Nephron progenitor cell (in vitro differentiated cells): ENCODE measurements around the gene TAS2R16.

Experiments used
- DNase-seq: peaks from one replicate; pipeline ENCODE4 v3.0.0; 2021
- H3K27ac Mint-ChIP-seq: 2 replicates; pipeline ENCODE4 v1.8.0; 2021; ENCODE audit warnings: mild to moderate bottlenecking, moderate library complexity, mixed read lengths
- H3K27me3 Mint-ChIP-seq: 2 replicates; pipeline ENCODE4 v1.8.0; 2021; ENCODE audit warnings: mild to moderate bottlenecking, low read depth, mixed read lengths; ENCODE audit not compliant: poor library complexity
- H3K36me3 Mint-ChIP-seq: 2 replicates; pipeline ENCODE4 v1.8.0; 2021; ENCODE audit warnings: low read depth, mixed read lengths
- H3K4me1 Mint-ChIP-seq: 2 replicates; pipeline ENCODE4 v1.8.0; 2021; ENCODE audit warnings: mixed read lengths
- H3K4me3 Mint-ChIP-seq: 2 replicates; pipeline ENCODE4 v1.8.0; 2021; ENCODE audit warnings: mild to moderate bottlenecking, moderate library complexity, mixed read lengths
- H3K9me3 Mint-ChIP-seq: 2 replicates; pipeline ENCODE4 v1.8.0; 2021; ENCODE audit warnings: mild to moderate bottlenecking, moderate library complexity, mixed read lengths
- TF ChIP-seq, protein P1 (sequence below): fragments of 200-600 bp; sonication (generic); IDR thresholded peaks from 2 replicates; pipeline ENCODE4 v1.5.0; 2021; ENCODE audit warnings: antibody characterized with exemption

The TAS2R16 gene

GRCh38 chr7:123028339-123028738 is 32.8 kb upstream of the TAS2R16 start:
- Mint-ChIP-seq H3K4me1 (no peaks in the 10 kb centered on the region), H3K27ac (no peak overlapping the region), H3K4me3 (no peak overlapping the region), H3K36me3 (no peaks in the 10 kb centered on the region), H3K9me3 (no peaks in the 10 kb centered on the region), H3K27me3 (no peaks in the 10 kb centered on the region)
- TF ChIP-seq, protein P1, sequence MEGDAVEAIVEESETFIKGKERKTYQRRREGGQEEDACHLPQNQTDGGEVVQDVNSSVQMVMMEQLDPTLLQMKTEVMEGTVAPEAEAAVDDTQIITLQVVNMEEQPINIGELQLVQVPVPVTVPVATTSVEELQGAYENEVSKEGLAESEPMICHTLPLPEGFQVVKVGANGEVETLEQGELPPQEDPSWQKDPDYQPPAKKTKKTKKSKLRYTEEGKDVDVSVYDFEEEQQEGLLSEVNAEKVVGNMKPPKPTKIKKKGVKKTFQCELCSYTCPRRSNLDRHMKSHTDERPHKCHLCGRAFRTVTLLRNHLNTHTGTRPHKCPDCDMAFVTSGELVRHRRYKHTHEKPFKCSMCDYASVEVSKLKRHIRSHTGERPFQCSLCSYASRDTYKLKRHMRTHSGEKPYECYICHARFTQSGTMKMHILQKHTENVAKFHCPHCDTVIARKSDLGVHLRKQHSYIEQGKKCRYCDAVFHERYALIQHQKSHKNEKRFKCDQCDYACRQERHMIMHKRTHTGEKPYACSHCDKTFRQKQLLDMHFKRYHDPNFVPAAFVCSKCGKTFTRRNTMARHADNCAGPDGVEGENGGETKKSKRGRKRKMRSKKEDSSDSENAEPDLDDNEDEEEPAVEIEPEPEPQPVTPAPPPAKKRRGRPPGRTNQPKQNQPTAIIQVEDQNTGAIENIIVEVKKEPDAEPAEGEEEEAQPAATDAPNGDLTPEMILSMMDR: no peak
- no peak for DNase-seq

DNA sequence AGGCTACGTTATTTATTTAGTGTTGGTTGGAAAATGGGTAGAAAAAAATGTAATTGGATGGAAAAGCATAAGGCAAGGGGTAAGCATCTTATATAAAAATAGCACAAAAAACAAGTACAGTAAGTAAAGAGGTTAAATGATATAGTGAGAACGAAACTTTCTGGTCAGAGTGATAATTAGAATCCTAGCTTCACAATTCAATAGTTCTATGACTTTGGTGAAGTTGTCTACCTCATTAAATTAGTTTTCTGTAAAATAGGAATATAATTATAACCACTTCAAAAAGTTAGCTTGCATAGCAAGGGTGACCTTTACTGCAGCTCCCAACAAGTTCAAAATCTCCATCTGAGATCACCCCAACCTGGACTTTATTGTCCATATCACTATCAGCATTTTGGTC is 30.8 kb upstream of the TAS2R16 start:
- H3K4me1 Mint-ChIP-seq: no peaks in the 10 kb centered on the region
- no peak overlapping the region for H3K4me3 Mint-ChIP-seq
- H3K27ac Mint-ChIP-seq: no peak overlapping the region
- H3K9me3 Mint-ChIP-seq: peaks cover 10% of the 10 kb centered on the region
- no peaks in the 10 kb centered on the region for H3K36me3 Mint-ChIP-seq
- DNase-seq: no peak
- TF ChIP-seq, protein P1: no peak
- H3K27me3 Mint-ChIP-seq: no peaks in the 10 kb centered on the region

DNA sequence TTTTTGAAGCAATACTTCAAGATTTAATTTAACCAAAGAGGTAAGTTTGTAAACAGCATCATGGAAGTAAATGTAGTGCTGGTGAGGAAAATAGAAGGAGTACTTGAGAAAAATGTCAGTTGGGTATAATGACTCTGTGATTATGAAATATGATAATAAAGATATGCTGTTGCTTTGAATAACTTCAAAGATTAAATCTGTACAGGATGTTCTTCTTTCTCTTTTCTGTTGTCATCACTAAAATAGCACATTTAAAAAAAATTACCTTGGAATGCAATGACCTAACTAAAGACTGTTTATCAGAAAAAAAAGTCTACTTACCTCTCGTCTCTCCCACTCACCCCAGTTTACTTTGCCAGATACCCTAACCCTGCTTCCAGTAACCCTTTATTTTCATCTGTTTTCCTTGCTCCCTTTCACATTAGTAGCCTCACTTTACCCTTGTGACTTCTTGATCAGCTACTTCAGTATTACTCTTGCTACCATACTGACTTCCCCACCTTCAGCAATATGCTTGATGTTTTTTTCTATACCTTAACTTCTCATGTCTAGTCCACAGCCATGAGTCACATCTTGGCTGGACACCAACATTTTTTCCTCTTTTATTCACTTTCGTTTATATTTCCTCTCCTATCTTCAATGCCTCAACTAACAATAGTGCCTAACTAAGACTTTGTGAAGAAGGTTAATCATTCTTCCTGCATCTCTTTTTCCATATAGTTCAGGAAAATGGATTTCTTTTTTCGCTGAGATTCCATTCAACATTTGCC is 29.7 kb upstream of the TAS2R16 start:
- Mint-ChIP-seq H3K4me1 (no peaks in the 10 kb centered on the region), H3K27ac (no peak overlapping the region), H3K36me3 (no peaks in the 10 kb centered on the region), H3K27me3 (no peaks in the 10 kb centered on the region), H3K9me3 (peaks cover 10% of the 10 kb centered on the region), H3K4me3 (no peak overlapping the region)
- TF ChIP-seq, protein P1: no peak
- DNase-seq: no peak

DNA sequence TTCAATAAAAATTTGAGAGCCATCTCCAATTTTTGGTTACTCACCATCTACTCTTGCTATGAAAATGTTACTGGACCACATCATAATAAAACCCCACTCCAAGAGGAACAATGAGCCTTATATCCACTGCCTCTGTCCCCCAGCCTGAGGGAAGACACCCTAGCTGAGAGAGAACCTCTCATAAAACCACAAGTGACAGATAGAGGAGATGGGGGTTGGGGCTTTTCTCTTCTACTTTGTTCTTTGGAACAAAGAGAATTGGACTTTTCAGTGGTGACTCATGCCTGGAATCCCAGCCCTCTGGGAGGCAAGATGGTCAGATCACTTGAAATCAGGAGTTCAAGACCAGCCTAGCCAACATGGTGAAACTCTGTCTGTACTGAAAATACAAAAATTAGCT is 27.6 kb upstream of the TAS2R16 start:
- DNase-seq: no peak
- Mint-ChIP-seq H3K27me3 (no peaks in the 10 kb centered on the region), H3K9me3 (peaks cover 10% of the 10 kb centered on the region), H3K27ac (no peak overlapping the region), H3K36me3 (no peaks in the 10 kb centered on the region), H3K4me1 (no peaks in the 10 kb centered on the region), H3K4me3 (no peak overlapping the region)
- TF ChIP-seq, protein P1: no peak

- Mint-ChIP-seq H3K4me1 (no peaks in the 10 kb centered on the region), H3K36me3 (no peaks in the 10 kb centered on the region), H3K4me3 (no peak overlapping the region), H3K27ac (no peak overlapping the region), H3K9me3 (peaks cover 10% of the 10 kb centered on the region), H3K27me3 (no peaks in the 10 kb centered on the region)
- TF ChIP-seq, protein P1: no peak
- DNase-seq: no peak
These were observed 27.1 kb upstream of the TAS2R16 start for GRCh38 chr7:123022576-123022975.

- H3K4me3 Mint-ChIP-seq: no peak overlapping the region
- H3K36me3 Mint-ChIP-seq: no peaks in the 10 kb centered on the region
- DNase-seq: no peak
- no peaks in the 10 kb centered on the region for H3K9me3 Mint-ChIP-seq
- no peaks in the 10 kb centered on the region for H3K4me1 Mint-ChIP-seq
- TF ChIP-seq, protein P1: no peak
- H3K27me3 Mint-ChIP-seq: no peaks in the 10 kb centered on the region
- H3K27ac Mint-ChIP-seq: no peak overlapping the region
These were observed 16.9 kb upstream of the TAS2R16 start for GRCh38 chr7:123012435-123012834.
